HepG2 (cell line): ENCODE data around the gene RPS6KA5. TPM values are rescaled to one million over a fixed set of nuclear protein-coding genes. Genes with fewer than 3 reads are reported as not detected.

Source experiments
- ATAC-seq: fragments of 200-7000 bp; cut with Tn5 transposase; 3 replicates; pipeline ENCODE4 v1.9.1; 2020; ENCODE audit warnings: mild to moderate bottlenecking, moderate library complexity
- BruUV-seq: library from RNA; stranded (reverse); fragments of 400-500 nt; replicated peaks from 2 replicates; lab custom pipeline; 2021; lab: Mats Ljungman, UMichigan
- CTCF ChIA-PET: fragments of 300-600 bp; formaldehyde crosslinking; extraction: SDS; loops from one replicate; lab custom pipeline; 2021; ENCODE audit warnings: low total read pairs, inconsistent platforms, low intra/inter-chr PET ratio; lab: Yijun Ruan, JAX
- POLR2A ChIA-PET: fragments of 350-600 bp; sonication (Branson Sonifier 250); formaldehyde crosslinking; loops from one replicate; lab custom pipeline; 2020; ENCODE audit warnings: antibody characterized with exemption, inconsistent platforms; lab: Yijun Ruan, JAX
- DNase-seq: peaks from one replicate; pipeline ENCODE4 v3.0.0-alpha.2; 2015; ENCODE audit warnings: low spot score
- FAIRE-seq: peaks from 3 replicates; lab custom pipeline; 2011; peaks lifted over from hg19 to GRCh38; lab: Jason Lieb, UNC
- H2AFZ ChIP-seq: one replicate; pipeline ENCODE4 v1.6.1; 2011; ENCODE audit warnings: low read length, inconsistent platforms
- H3K27ac ChIP-seq: fragments of 300-600 bp; 3 replicates; pipeline ENCODE4 v1.8.0; 2011; ENCODE audit warnings: mixed run types, mild to moderate bottlenecking, mixed read lengths, low read length, inconsistent platforms; ENCODE audit not compliant: insufficient read depth; ENCODE audit errors: extremely low read length
- H3K27me3 ChIP-seq, 2 experiments: fragments of 200-600 bp in 1 of 2; 2 replicates in 1 of 2; 3 replicates in 1 of 2; pipeline versions ENCODE4 v1.6.0 to v1.8.0; 2011; ENCODE audit warnings: low read length in 2 of 2, mild to moderate bottlenecking in 2 of 2, moderate library complexity in 2 of 2, inconsistent platforms in 1 of 2; ENCODE audit not compliant: insufficient read depth in 2 of 2, control insufficient read depth in 1 of 2
- H3K36me3 ChIP-seq, 2 experiments: fragments of 200-600 bp in 1 of 2; replicated peaks in 1 of 2; 2 replicates in 1 of 2; 3 replicates in 1 of 2; pipeline versions ENCODE4 v1.5.1 to v1.8.0; 2011; ENCODE audit warnings: low read length in 2 of 2, inconsistent platforms in 1 of 2; ENCODE audit not compliant: insufficient read depth in 2 of 2, control insufficient read depth in 1 of 2
- H3K4me1 ChIP-seq: 2 replicates; pipeline ENCODE4 v1.5.1; 2012; ENCODE audit warnings: low read length, inconsistent platforms; ENCODE audit not compliant: insufficient read depth
- H3K4me2 ChIP-seq: 2 replicates; pipeline ENCODE4 v1.6.0; 2011; ENCODE audit warnings: low read depth, low read length, inconsistent platforms
- H3K4me3 ChIP-seq, 3 experiments: fragments of 200-600 bp in 1 of 3; sonication (generic), shearing (Covaris generic) in 1 of 3; replicated peaks in 1 of 3; 2 replicates each; pipeline ENCODE4 v1.5.1; 2011 to 2016; ENCODE audit warnings: low read length in 3 of 3, inconsistent platforms in 2 of 3, low read depth in 2 of 3, mild to moderate bottlenecking in 2 of 3, control low read depth in 1 of 3, mixed read lengths in 1 of 3; ENCODE audit not compliant: insufficient read depth in 1 of 3
- H3K79me2 ChIP-seq: one replicate; pipeline ENCODE4 v1.6.1; 2011; ENCODE audit warnings: low read length, inconsistent platforms; ENCODE audit not compliant: insufficient read depth
- H3K9ac ChIP-seq: 2 replicates; pipeline ENCODE4 v1.6.0; 2011; ENCODE audit warnings: mild to moderate bottlenecking, low read depth, low read length, inconsistent platforms; ENCODE audit not compliant: insufficient read depth
- H3K9me3 ChIP-seq: 2 replicates; pipeline ENCODE4 v1.5.1; 2012; ENCODE audit warnings: mild to moderate bottlenecking, low read length
- H4K20me1 ChIP-seq: 2 replicates; pipeline ENCODE4 v1.6.0; 2011; ENCODE audit warnings: inconsistent platforms, mild to moderate bottlenecking, low read length, moderate library complexity; ENCODE audit not compliant: insufficient read depth
- GFI1 ChIP-seq: sonication (generic); formaldehyde crosslinking; IDR thresholded peaks from 2 replicates; pipeline ENCODE4 v1.5.0; 2020; ENCODE audit warnings: missing genetic modification reagents, mild to moderate bottlenecking, borderline replicate concordance
- GTF3A ChIP-seq: sonication (generic); formaldehyde crosslinking; conservative IDR thresholded peaks from 2 replicates; pipeline ENCODE4 v1.4.0; 2020; ENCODE audit warnings: mild to moderate bottlenecking, missing genetic modification reagents
- LRRFIP1 ChIP-seq: sonication (generic); formaldehyde crosslinking; conservative IDR thresholded peaks from 2 replicates; pipeline ENCODE4 v1.4.0; 2020; ENCODE audit warnings: missing genetic modification reagents
- MXD4 ChIP-seq: IDR thresholded peaks from 2 replicates; pipeline ENCODE4 v1.6.1; 2016; ENCODE audit warnings: mild to moderate bottlenecking, missing biosample characterization, missing genetic modification reagents
- RORA ChIP-seq: sonication (generic); formaldehyde crosslinking; IDR thresholded peaks from 2 replicates; pipeline ENCODE4 v1.5.0; 2020; ENCODE audit warnings: mild to moderate bottlenecking, missing genetic modification reagents, moderate library complexity
- TEAD2 ChIP-seq: sonication (generic); formaldehyde crosslinking; IDR thresholded peaks from 2 replicates; pipeline ENCODE4 v1.9.0; 2021; ENCODE audit warnings: missing genetic modification reagents
- TEAD3 ChIP-seq: optimal IDR thresholded peaks from 2 replicates; pipeline ENCODE3; 2016; ENCODE audit warnings: borderline replicate concordance
- XBP1 ChIP-seq: sonication (generic); formaldehyde crosslinking; IDR thresholded peaks from 2 replicates; pipeline ENCODE4 v1.5.0; 2020; ENCODE audit warnings: missing genetic modification reagents
- ZNF234 ChIP-seq: sonication (generic); formaldehyde crosslinking; conservative IDR thresholded peaks from 2 replicates; pipeline ENCODE4 v1.5.1; 2020; ENCODE audit warnings: mild to moderate bottlenecking, missing genetic modification reagents
- ZNF550 ChIP-seq: sonication (generic); formaldehyde crosslinking; IDR thresholded peaks from 2 replicates; pipeline ENCODE4 v1.4.0; 2020; ENCODE audit warnings: mild to moderate bottlenecking, missing genetic modification reagents, borderline replicate concordance
- ZSCAN29 ChIP-seq: sonication (generic); formaldehyde crosslinking; conservative IDR thresholded peaks from 2 replicates; pipeline ENCODE4 v1.4.0; 2020; ENCODE audit warnings: mild to moderate bottlenecking, missing genetic modification reagents
- WGBS: methylation state at CpG from one replicate; pipeline ENCODE4 v1.1.6; 2017; ENCODE audit warnings: low lambda C conversion rate; 5-methylcytosine and 5-hydroxymethylcytosine counted together
- in situ Hi-C: cut with HindIII; loops from 2 replicates; pipeline ENCODE4 v1.10.0; 2017; ENCODE audit warnings: low pct_unique_long_range_greater_than_20kb; ENCODE audit not compliant: extremely low pct_ligation_motif_present
- intact Hi-C: fragments of 100-400 bp; cut with micrococcal nuclease; formaldehyde crosslinking; loops from one replicate; pipeline ENCODE4 v1.10.0; 2022; ENCODE audit not compliant: unreplicated experiment
- polyA plus RNA-seq, 8 experiments: library from polyadenylated mRNA; depleted of rRNA in 3 of 8; stranded (reverse) in 7 of 8; unstranded in 1 of 8; fragments of >200 nt; fragmentation: Illumina TruSeq in 4 of 8; extraction: Trizol in 4 of 8; gene quantifications; 2 replicates each; pipeline versions ENCODE4 v1.2.1 to v1.2.3, GENCODE V29; 2011 to 2016; ENCODE audit warnings: low read depth in 4 of 8, missing spikeins in 1 of 8, mixed read lengths in 1 of 8; ENCODE audit not compliant: insufficient read depth in 1 of 8
- total RNA-seq, 5 experiments: library from RNA; depleted of rRNA; stranded (reverse); fragments of >200 nt; fragmentation: Illumina TruSeq; extraction: Trizol; gene quantifications; 2 replicates each; pipeline ENCODE4 v1.2.3, GENCODE V29; 2016; ENCODE audit warnings: low read depth in 1 of 5
- TF ChIP-seq, protein P1 (sequence below): sonication (generic); formaldehyde crosslinking; IDR thresholded peaks from 2 replicates; pipeline ENCODE4 v1.8.1; 2022; ENCODE audit warnings: mild to moderate bottlenecking, missing genetic modification reagents
- TF ChIP-seq, protein P2 (sequence below): fragments of 450-650 bp; IDR thresholded peaks from 2 replicates; pipeline ENCODE4 v1.6.1; 2017

RPS6KA5 gene
- total and polyA plus RNA-seq, 2 of the 13 experiments (the other 11 are each of a cell fraction or from before 2014, with no cell fraction given): 0.50 to 0.58 TPM

- H3K36me3 ChIP-seq: no peaks in the 10 kb centered on the region
- no peak overlapping the region for H3K4me2 ChIP-seq
- no peak for FAIRE-seq
- POLR2A ChIA-PET: interaction anchor here (0.6 kb wide), 1 partner anchor 19 kb away, joined by 3 read pairs; no protein-coding TSS in a partner anchor
- BruUV-seq: no TSS peak
- TF ChIP-seq RORA (CRISPR knock-in tag) (no peak), ZNF550 (CRISPR knock-in tag) (no peak), TEAD2 (CRISPR knock-in tag) (no peak), XBP1 (CRISPR knock-in tag) (no peak), GTF3A (no peak), MXD4 (CRISPR knock-in tag) (no peak), LRRFIP1 (CRISPR knock-in tag) (no peak), ZNF234 (no peak), GFI1 (CRISPR knock-in tag) (no peak), TEAD3 (CRISPR knock-in tag) (no peak), ZSCAN29 (CRISPR knock-in tag) (no peak)
- TF ChIP-seq, protein P1, sequence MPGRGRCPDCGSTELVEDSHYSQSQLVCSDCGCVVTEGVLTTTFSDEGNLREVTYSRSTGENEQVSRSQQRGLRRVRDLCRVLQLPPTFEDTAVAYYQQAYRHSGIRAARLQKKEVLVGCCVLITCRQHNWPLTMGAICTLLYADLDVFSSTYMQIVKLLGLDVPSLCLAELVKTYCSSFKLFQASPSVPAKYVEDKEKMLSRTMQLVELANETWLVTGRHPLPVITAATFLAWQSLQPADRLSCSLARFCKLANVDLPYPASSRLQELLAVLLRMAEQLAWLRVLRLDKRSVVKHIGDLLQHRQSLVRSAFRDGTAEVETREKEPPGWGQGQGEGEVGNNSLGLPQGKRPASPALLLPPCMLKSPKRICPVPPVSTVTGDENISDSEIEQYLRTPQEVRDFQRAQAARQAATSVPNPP (CRISPR knock-in tag): no peak
- TF ChIP-seq, protein P2, sequence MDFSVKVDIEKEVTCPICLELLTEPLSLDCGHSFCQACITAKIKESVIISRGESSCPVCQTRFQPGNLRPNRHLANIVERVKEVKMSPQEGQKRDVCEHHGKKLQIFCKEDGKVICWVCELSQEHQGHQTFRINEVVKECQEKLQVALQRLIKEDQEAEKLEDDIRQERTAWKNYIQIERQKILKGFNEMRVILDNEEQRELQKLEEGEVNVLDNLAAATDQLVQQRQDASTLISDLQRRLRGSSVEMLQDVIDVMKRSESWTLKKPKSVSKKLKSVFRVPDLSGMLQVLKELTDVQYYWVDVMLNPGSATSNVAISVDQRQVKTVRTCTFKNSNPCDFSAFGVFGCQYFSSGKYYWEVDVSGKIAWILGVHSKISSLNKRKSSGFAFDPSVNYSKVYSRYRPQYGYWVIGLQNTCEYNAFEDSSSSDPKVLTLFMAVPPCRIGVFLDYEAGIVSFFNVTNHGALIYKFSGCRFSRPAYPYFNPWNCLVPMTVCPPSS: no peak
- no peaks in the 10 kb centered on the region for H3K79me2 ChIP-seq
- WGBS: 55% methylated on average over 10 of the region's 10 CpGs
- H3K9ac ChIP-seq: no peak overlapping the region
- no peak overlapping the region for H3K4me3 ChIP-seq
- in situ Hi-C loops: no loop called here
- CTCF ChIA-PET: no interaction called here
- no peaks in the 10 kb centered on the region for H4K20me1 ChIP-seq
- ATAC-seq: no peak
- intact Hi-C loops: no loop called here
- peaks cover 14% of the 10 kb centered on the region for H3K4me1 ChIP-seq
- no peak overlapping the region for H2AFZ ChIP-seq
- H3K27ac ChIP-seq: no peak overlapping the region
- no peaks in the 10 kb centered on the region for H3K9me3 ChIP-seq
- peaks cover 0 to 7% of the 10 kb centered on the region in 2 experiments; a peak in 2 of 5 replicates for H3K27me3 ChIP-seq
- no peak for DNase-seq
Measured at GRCh38 chr14:90831821-90832220, 228.6 kb downstream of the RPS6KA5 start.
